B cell (primary cell): ENCODE data around the gene NUAK2. TPM values are rescaled to one million over a fixed set of nuclear protein-coding genes. Genes with fewer than 3 reads are reported as not detected.

Source experiments
- ATAC-seq: fragments of 200-7000 bp; cut with Tn5 transposase; one replicate; pipeline ENCODE4 v1.10.0; 2021; ENCODE audit warnings: low read depth, mild to moderate bottlenecking, moderate number of reproducible peaks, moderate library complexity
- CTCF ChIA-PET: fragments of 350-600 bp; sonication (Branson Sonifier 250); formaldehyde crosslinking; loops from one replicate; lab custom pipeline; 2021; ENCODE audit warnings: antibody characterized with exemption, inconsistent platforms; lab: Charles Lee
- POLR2A ChIA-PET: fragments of 350-600 bp; sonication (Branson Sonifier 250); formaldehyde crosslinking; loops from one replicate; lab custom pipeline; 2021; ENCODE audit warnings: antibody characterized with exemption; lab: Charles Lee
- DNase-seq: peaks from one replicate; pipeline ENCODE4 v3.0.0; 2013
- H2AFZ ChIP-seq: 2 replicates; pipeline ENCODE4 v1.6.1; 2012; ENCODE audit warnings: mild to moderate bottlenecking, low read depth, low read length; ENCODE audit not compliant: insufficient read depth, poor library complexity, severe bottlenecking
- H3K27ac ChIP-seq, 2 donors: 1 replicate in 1 of 2; 2 replicates in 1 of 2; pipeline ENCODE4 v1.5.1; 2012 to 2013; ENCODE audit warnings: low read length in 2 of 2, mild to moderate bottlenecking in 2 of 2, moderate library complexity in 1 of 2
- H3K27me3 ChIP-seq, 4 experiments: fragments of 200-600 bp in 1 of 4; sonication (generic) in 1 of 4; replicated peaks in 1 of 4; 1 replicate in 2 of 4; 2 replicates in 2 of 4; pipeline versions ENCODE4 v1.6.1 to v1.7.0; 2013 to 2016; ENCODE audit warnings: low read length in 3 of 4, mild to moderate bottlenecking in 2 of 4, mixed read lengths in 1 of 4, moderate library complexity in 1 of 4; ENCODE audit not compliant: insufficient read depth in 4 of 4, control insufficient read depth in 3 of 4; ENCODE audit errors: control extremely low read depth in 1 of 4
- H3K36me3 ChIP-seq, 2 experiments: replicated peaks in 1 of 2; 1 replicate in 1 of 2; 2 replicates in 1 of 2; pipeline versions ENCODE4 v1.6.1 to v1.7.1; 2013; ENCODE audit warnings: low read length in 1 of 2; ENCODE audit not compliant: insufficient read depth in 2 of 2, control insufficient read depth in 1 of 2; ENCODE audit errors: control extremely low read depth in 1 of 2, extremely low read depth in 1 of 2
- H3K4me1 ChIP-seq, 2 donors: fragments of 200-600 bp in 1 of 2; sonication (generic) in 1 of 2; 1 replicate in 1 of 2; 2 replicates in 1 of 2; pipeline versions ENCODE4 v1.5.1 to v1.6.1; 2013 to 2017; ENCODE audit warnings: low read length in 2 of 2; ENCODE audit not compliant: control insufficient read depth in 2 of 2, insufficient read depth in 2 of 2
- H3K4me2 ChIP-seq: replicated peaks from 2 replicates; pipeline ENCODE3; 2012; ENCODE audit warnings: mild to moderate bottlenecking, low read depth, low read length; ENCODE audit not compliant: poor library complexity, severe bottlenecking
- H3K4me3 ChIP-seq, 5 experiments: fragments of 200-600 bp in 1 of 5; sonication (generic) in 1 of 5; 1 replicate in 3 of 5; 2 replicates in 2 of 5; pipeline versions ENCODE4 v1.5.1 to v1.7.0; 2011 to 2016; ENCODE audit warnings: low read length in 4 of 5, mild to moderate bottlenecking in 4 of 5, low read depth in 2 of 5, control low read depth in 1 of 5, moderate library complexity in 1 of 5; ENCODE audit not compliant: insufficient read depth in 1 of 5; ENCODE audit errors: control extremely low read depth in 1 of 5, extremely low read depth in 1 of 5
- H3K79me2 ChIP-seq: fragments of 200-600 bp; sonication (generic); one replicate; pipeline ENCODE4 v1.6.0; 2016; ENCODE audit warnings: low read length; ENCODE audit not compliant: control insufficient read depth, insufficient read depth
- H3K9ac ChIP-seq: fragments of 200-600 bp; sonication (generic); 2 replicates; pipeline ENCODE4 v1.6.1; 2017; ENCODE audit warnings: mild to moderate bottlenecking, low read length, moderate library complexity
- H3K9me3 ChIP-seq, 3 donors: one replicate each; pipeline versions ENCODE4 v1.6.1 to v1.7.1; 2013; ENCODE audit warnings: low read length in 2 of 3; ENCODE audit not compliant: control insufficient read depth in 2 of 3, insufficient read depth in 1 of 3; ENCODE audit errors: control extremely low read depth in 1 of 3
- H4K20me1 ChIP-seq: 2 replicates; pipeline ENCODE4 v1.6.0; 2012; ENCODE audit warnings: mild to moderate bottlenecking, low read length; ENCODE audit not compliant: insufficient read depth, control insufficient read depth, poor library complexity, severe bottlenecking
- H3K27ac Mint-ChIP-seq: one replicate; pipeline ENCODE4 v1.8.0; 2021; ENCODE audit warnings: mixed read lengths
- H3K27me3 Mint-ChIP-seq: one replicate; pipeline ENCODE4 v1.8.0; 2021; ENCODE audit warnings: mixed read lengths
- H3K4me1 Mint-ChIP-seq: one replicate; pipeline ENCODE4 v1.8.0; 2021; ENCODE audit warnings: mixed read lengths
- H3K4me3 Mint-ChIP-seq: one replicate; pipeline ENCODE4 v1.8.0; 2021; ENCODE audit warnings: mixed read lengths
- H3K9me3 Mint-ChIP-seq: one replicate; pipeline ENCODE4 v1.8.0; 2022; ENCODE audit warnings: mixed read lengths; ENCODE audit not compliant: insufficient read depth
- CTCF ChIP-seq: fragments of 200-600 bp; IDR thresholded peaks from one replicate; pipeline ENCODE4 v1.8.0; 2022; ENCODE audit warnings: antibody characterized with exemption, mild to moderate bottlenecking
- EZH2 ChIP-seq: IDR thresholded peaks from 2 replicates; pipeline ENCODE4 v1.6.1; 2012; ENCODE audit warnings: borderline replicate concordance, low read depth, mild to moderate bottlenecking, moderate library complexity, low read length; ENCODE audit not compliant: insufficient read depth, poor library complexity, severe bottlenecking
- WGBS: methylation state at CpG from one replicate; pipeline ENCODE4 v1.1.5; 2013; ENCODE audit warnings: missing lambda C conversion rate; ENCODE audit not compliant: insufficient coverage; 5-methylcytosine and 5-hydroxymethylcytosine counted together
- intact Hi-C: fragments of 100-400 bp; cut with micrococcal nuclease; formaldehyde crosslinking; loops from one replicate; pipeline ENCODE4 v1.10.0; 2022
- polyA plus RNA-seq: library from polyadenylated mRNA; depleted of rRNA; stranded (reverse); fragments of >200 nt; gene quantifications from 2 replicates; pipeline ENCODE4 v1.2.3, GENCODE V29; 2012
- total RNA-seq, 2 donors: library from RNA; stranded (reverse); fragments of 120-200 nt in 1 of 2; gene quantifications; 1 replicate in 1 of 2; 2 replicates in 1 of 2; pipeline versions ENCODE4 v1.2.3 to v1.2.4, GENCODE V29; 2013 to 2022

The NUAK2 gene
- total and polyA plus RNA-seq, 2 donors (not counting 1 experiment from before 2014, with no cell fraction given), result 37.9 to 102 TPM

- Mint-ChIP-seq H3K4me1 (peaks cover 9% of the 10 kb centered on the region), H3K27ac (peak overlapping the region; percentile 47), H3K4me3 (no peak overlapping the region), H3K9me3 (no peaks in the 10 kb centered on the region), H3K27me3 (peaks cover 19% of the 10 kb centered on the region)
- H3K36me3 ChIP-seq, result no peaks in the 10 kb centered on the region
- intact Hi-C loops, result no loop called here
- H3K27ac ChIP-seq, result no peak overlapping the region
- no peak for TF ChIP-seq CTCF
- TF ChIP-seq EZH2, result no peak
- no peaks in the 10 kb centered on the region for H4K20me1 ChIP-seq
- CTCF ChIA-PET, result interaction anchor here (2.5 kb wide), 1 partner anchor 130 kb away, joined by 10 read pairs; no protein-coding TSS in a partner anchor
- no peaks in the 10 kb centered on the region for H3K9me3 ChIP-seq
- no peak overlapping the region for H3K4me2 ChIP-seq
- no peak overlapping the region for H3K9ac ChIP-seq
- DNase-seq (no peak), ATAC-seq (no peak)
- H3K79me2 ChIP-seq, result no peaks in the 10 kb centered on the region
- H2AFZ ChIP-seq, result no peak overlapping the region
- peaks cover 0 to 4% (median 0%) of the 10 kb centered on the region in 4 experiments for H3K27me3 ChIP-seq
- POLR2A ChIA-PET, result no interaction called here
- H3K4me3 ChIP-seq, result no peak overlapping the region
- H3K4me1 ChIP-seq, result peaks cover 0 to 5% of the 10 kb centered on the region in 2 donors
Measured at GRCh38 chr1:205358579-205358978, 37.0 kb upstream of the NUAK2 start.

GRCh38 chr1:205357567-205357966 lies 36.0 kb upstream of the NUAK2 start:
- no peak overlapping the region for H3K4me2 ChIP-seq
- CTCF ChIA-PET, result interaction anchor here (2.0 to 6.0 kb wide), 3 partner anchors 23 to 166 kb away, joined by 12 to 85 read pairs (median 17); no protein-coding TSS in a partner anchor
- no peak overlapping the region for H3K27ac ChIP-seq
- H3K27ac Mint-ChIP-seq, result no peak overlapping the region
- ATAC-seq (no peak), DNase-seq (no peak)
- TF ChIP-seq EZH2 (no peak), CTCF (no peak)
- H3K79me2 ChIP-seq, result no peaks in the 10 kb centered on the region
- POLR2A ChIA-PET, result no interaction called here
- H3K27me3 ChIP-seq, result peaks cover 0 to 4% (median 0%) of the 10 kb centered on the region in 4 experiments
- peaks cover 9% of the 10 kb centered on the region for H3K4me1 Mint-ChIP-seq
- no peak overlapping the region for H3K4me3 ChIP-seq
- H3K27me3 Mint-ChIP-seq, result peaks cover 19% of the 10 kb centered on the region
- WGBS, result 83% methylated on average over 1 of the region's 3 CpGs
- H2AFZ ChIP-seq, result no peak overlapping the region
- no peak overlapping the region for H3K9ac ChIP-seq
- no peaks in the 10 kb centered on the region for H4K20me1 ChIP-seq
- H3K9me3 Mint-ChIP-seq, result no peaks in the 10 kb centered on the region
- intact Hi-C loops, result no loop called here
- no peaks in the 10 kb centered on the region for H3K36me3 ChIP-seq
- H3K4me1 ChIP-seq, result peaks cover 0 to 5% of the 10 kb centered on the region in 2 donors
- no peak overlapping the region for H3K4me3 Mint-ChIP-seq
- H3K9me3 ChIP-seq, result no peaks in the 10 kb centered on the region
